HK-2 (cell line): ENCODE data around the gene MAPK8.

ENCODE experiments used
- DNase-seq: peaks from one replicate; pipeline ENCODE4 v3.0.0-alpha.2; 2018; ENCODE audit not compliant: unreplicated experiment

MAPK8 gene

DNA sequence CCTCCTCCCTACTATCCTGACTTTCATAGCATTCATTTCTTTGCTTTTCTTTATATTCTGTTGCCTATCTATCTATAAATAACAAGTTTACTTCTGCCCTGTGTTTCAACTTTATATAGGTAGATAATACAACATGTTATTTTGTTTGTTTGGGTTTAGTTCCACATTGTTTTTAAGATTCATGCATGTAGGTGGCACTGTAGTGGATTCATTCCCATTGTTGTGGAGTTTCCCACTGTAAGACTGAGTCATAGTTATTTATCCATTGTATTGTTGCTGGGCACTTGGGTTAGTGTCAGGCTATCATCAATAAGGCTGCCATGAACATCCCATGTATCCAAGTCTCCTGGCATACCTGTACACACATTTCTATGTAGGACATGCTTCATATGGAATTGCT is 170.7 kb downstream of the MAPK8 start:
- no peak for DNase-seq

DNA sequence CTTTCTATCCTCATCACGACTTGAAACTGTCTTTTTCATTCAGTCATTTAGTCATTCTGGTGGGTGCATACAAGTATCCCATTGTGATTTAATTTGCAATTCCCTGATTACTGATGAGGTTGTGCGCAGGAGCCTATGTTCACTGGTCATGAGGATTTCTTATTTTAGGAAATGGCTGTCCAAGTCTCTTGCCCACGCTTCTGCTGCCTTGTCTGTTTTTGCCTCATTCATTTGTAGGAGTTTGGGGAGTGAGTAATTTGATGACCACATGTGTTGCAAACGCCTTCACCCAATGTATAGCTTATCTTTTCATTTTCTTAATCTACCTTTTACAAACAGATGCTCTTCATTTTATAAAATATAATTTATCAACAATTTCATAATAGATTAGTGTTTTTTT is 171.1 kb downstream of the MAPK8 start:
- no peak for DNase-seq

DNA sequence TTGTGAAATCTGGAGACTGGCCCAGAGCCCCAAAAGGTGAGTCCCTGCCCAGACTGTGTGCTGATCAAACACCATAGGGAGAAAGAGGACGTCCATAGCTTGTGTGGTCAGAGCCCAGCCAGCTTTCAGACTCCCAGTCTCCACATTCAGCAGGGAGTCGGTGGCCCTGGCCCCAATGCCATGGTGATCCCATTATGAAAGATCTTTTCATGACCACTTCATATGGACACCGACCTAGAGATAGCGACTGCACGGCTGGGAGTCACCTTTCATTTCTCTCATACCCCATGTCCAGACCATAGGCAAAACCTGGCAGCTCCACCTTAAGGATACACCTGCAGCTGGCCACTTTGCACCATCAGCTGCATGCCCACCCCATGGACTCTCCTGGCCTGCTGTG is 172.0 kb downstream of the MAPK8 start:
- DNase-seq: no peak

- no peak for DNase-seq
Measured at GRCh38 chr10:48478980-48479811, 172.7 kb downstream of the MAPK8 start.

DNA sequence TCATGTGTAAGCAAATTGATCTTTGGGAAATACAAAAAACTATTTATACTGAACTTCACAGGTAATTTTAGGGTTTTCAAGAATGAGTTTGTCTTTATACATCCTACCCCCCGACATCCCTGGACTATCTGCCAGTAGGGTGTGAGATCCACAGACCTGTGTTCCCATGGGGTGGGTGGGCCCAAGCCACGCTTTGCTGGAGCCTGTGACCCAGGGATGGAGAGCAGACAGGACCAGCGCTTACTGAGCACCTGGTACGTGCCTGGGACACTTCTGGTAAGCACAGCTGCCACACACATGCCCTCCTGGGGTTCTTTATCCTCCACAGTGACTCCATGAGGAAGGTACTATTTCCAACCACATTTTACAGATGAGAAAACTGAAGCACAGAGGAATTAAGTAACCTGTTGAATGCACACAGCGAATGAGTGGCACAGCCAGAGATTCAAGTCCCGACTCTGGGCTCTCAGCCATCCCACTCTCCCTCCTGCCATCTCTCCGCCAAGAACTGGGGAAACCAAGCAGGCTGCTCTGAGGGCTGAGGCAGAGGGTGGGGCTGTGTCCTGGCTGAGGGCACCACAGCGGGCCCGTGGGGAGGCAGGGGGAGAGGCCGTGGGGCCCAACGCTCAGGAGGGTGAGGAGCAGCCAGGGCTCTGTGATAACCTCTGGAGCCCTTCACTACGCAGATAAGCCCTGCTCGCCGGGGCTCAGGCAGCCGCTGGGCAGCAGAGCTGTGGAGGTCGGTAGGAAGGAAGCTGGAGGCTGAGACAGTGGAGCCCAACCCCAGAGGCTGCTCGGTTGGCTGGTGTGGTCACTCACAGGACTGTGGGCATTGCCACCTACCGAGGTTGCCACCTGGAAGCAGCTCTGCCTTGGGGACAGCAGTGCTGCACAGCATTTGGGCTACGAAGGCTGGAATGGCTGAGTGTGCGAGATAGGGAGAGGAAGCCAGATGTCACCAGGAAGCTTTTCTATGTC is 174.2 kb downstream of the MAPK8 start:
- no peak for DNase-seq

DNA sequence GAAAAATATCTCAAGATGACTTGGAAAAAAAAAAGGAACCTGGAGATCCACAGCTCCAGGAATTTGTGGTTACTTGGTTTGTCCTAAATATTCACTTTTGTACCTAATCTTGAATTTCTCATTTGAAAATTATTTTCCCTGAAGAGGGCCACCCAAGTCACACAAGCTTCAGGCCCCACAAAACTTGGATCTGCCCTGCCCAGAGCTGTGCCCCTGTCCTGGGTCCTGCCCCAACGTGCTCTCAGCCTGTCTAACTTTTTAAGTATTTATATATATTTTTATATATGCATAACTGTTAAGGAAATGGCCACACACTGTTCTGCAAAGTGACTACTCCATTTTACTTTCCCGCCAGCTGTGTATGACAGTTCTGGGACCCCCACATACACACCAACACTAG is 174.9 kb downstream of the MAPK8 start:
- no peak for DNase-seq

GRCh38 chr10:48482207-48482606 is 175.7 kb downstream of the MAPK8 start:
- DNase-seq: no peak

GRCh38 chr10:48484911-48485310 is 178.4 kb downstream of the MAPK8 start:
- no peak for DNase-seq

- DNase-seq: no peak
Measured at GRCh38 chr10:48485711-48486110, 179.2 kb downstream of the MAPK8 start.

- DNase-seq: no peak
Measured at GRCh38 chr10:48487244-48487643, 180.8 kb downstream of the MAPK8 start.
